Astrocyte (in vitro differentiated cells and primary cell): ENCODE data around the gene CDH13. TPM values are rescaled to one million over a fixed set of nuclear protein-coding genes. Genes with fewer than 3 reads are reported as not detected.

Source experiments
- DNase-seq: peaks from one replicate; pipeline ENCODE4 v3.0.0-alpha.2; 2010; ENCODE audit warnings: low read depth
- FAIRE-seq: peaks from 2 replicates; lab custom pipeline; 2011; peaks lifted over from hg19 to GRCh38; lab: Jason Lieb, UNC
- H2AFZ ChIP-seq: 2 replicates; pipeline ENCODE4 v1.6.0; 2012; ENCODE audit warnings: low read depth, low read length, inconsistent platforms
- H3K27ac ChIP-seq: 2 replicates; pipeline ENCODE4 v1.5.1; 2011; ENCODE audit warnings: low read depth, low read length, inconsistent platforms
- H3K27me3 ChIP-seq: 2 replicates; pipeline ENCODE4 v1.6.0; 2011; ENCODE audit warnings: low read length, inconsistent platforms; ENCODE audit not compliant: insufficient read depth
- H3K36me3 ChIP-seq: 2 replicates; pipeline ENCODE4 v1.5.1; 2011; ENCODE audit warnings: low read length, inconsistent platforms; ENCODE audit not compliant: insufficient read depth
- H3K4me1 ChIP-seq: 2 replicates; pipeline ENCODE4 v1.5.1; 2011; ENCODE audit warnings: low read length, inconsistent platforms; ENCODE audit not compliant: insufficient read depth
- H3K4me2 ChIP-seq: 2 replicates; pipeline ENCODE4 v1.6.0; 2012; ENCODE audit warnings: low read length, inconsistent platforms
- H3K4me3 ChIP-seq: 2 replicates; pipeline ENCODE4 v1.5.1; 2011; ENCODE audit warnings: low read depth, mild to moderate bottlenecking, low read length, inconsistent platforms; ENCODE audit not compliant: insufficient read depth
- H3K79me2 ChIP-seq: 2 replicates; pipeline ENCODE4 v1.6.0; 2012; ENCODE audit warnings: mild to moderate bottlenecking, low read length, inconsistent platforms; ENCODE audit not compliant: insufficient read depth
- H3K9ac ChIP-seq: 2 replicates; pipeline ENCODE4 v1.6.0; 2012; ENCODE audit warnings: mild to moderate bottlenecking, low read length, inconsistent platforms
- H3K9me3 ChIP-seq: 2 replicates; pipeline ENCODE4 v1.5.1; 2012; ENCODE audit warnings: low read depth, mild to moderate bottlenecking, low read length, inconsistent platforms; ENCODE audit not compliant: insufficient read depth
- H4K20me1 ChIP-seq: 2 replicates; pipeline ENCODE4 v1.6.0; 2012; ENCODE audit warnings: low read length, inconsistent platforms; ENCODE audit not compliant: insufficient read depth
- H3K27ac Mint-ChIP-seq: one replicate; pipeline ENCODE4 v1.8.0; 2021; ENCODE audit warnings: mild to moderate bottlenecking, mixed read lengths; ENCODE audit not compliant: unreplicated experiment
- H3K27me3 Mint-ChIP-seq: one replicate; pipeline ENCODE4 v1.8.0; 2021; ENCODE audit warnings: low read depth, mixed read lengths; ENCODE audit not compliant: unreplicated experiment
- H3K36me3 Mint-ChIP-seq: one replicate; pipeline ENCODE4 v1.8.0; 2021; ENCODE audit warnings: low read depth, mixed read lengths; ENCODE audit not compliant: unreplicated experiment
- H3K4me1 Mint-ChIP-seq: one replicate; pipeline ENCODE4 v1.8.0; 2021; ENCODE audit warnings: low read depth, mixed read lengths; ENCODE audit not compliant: unreplicated experiment
- H3K4me3 Mint-ChIP-seq: one replicate; pipeline ENCODE4 v1.8.0; 2021; ENCODE audit warnings: mild to moderate bottlenecking, moderate library complexity, mixed read lengths; ENCODE audit not compliant: unreplicated experiment
- H3K9me3 Mint-ChIP-seq: one replicate; pipeline ENCODE4 v1.8.0; 2021; ENCODE audit warnings: mild to moderate bottlenecking, mixed read lengths; ENCODE audit not compliant: unreplicated experiment
- EZH2 ChIP-seq: IDR thresholded peaks from 2 replicates; pipeline ENCODE4 v1.6.1; 2012; ENCODE audit warnings: mild to moderate bottlenecking, low read length, inconsistent platforms; ENCODE audit not compliant: insufficient read depth
- total RNA-seq: library from RNA; stranded (reverse); gene quantifications from 2 replicates; pipeline ENCODE4 v1.2.1, GENCODE V29; 2021
- TF ChIP-seq, protein P1 (sequence below): IDR thresholded peaks from 2 replicates; pipeline ENCODE4 v1.5.1; 2011; ENCODE audit warnings: low read depth, mild to moderate bottlenecking, inconsistent platforms, low read length, moderate library complexity; ENCODE audit not compliant: insufficient read depth

Gene CDH13
- total RNA-seq, 1 donor from 2014 or later, result 41.7 TPM

DNA sequence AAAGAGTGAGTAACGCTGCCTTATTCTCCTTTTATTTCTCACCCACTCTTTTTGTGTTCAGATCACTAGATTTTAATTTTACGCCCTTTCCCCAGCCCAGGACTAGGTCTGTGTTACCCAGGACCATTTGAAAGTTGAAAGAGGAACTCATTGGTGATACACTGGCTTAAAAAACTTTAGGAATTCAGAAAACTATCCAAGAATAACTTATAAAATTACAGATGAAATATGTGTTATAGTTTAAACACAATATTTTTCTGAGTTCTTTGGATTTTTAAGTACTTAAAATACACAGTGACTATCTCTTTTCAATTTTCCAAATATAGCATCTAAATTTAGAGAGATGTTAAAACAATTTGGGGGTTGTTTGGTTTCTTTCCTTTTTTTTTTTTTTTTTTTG, 385.2 kb downstream of the CDH13 start:
- no peak overlapping the region for H3K4me3 ChIP-seq
- no peaks in the 10 kb centered on the region for H3K27me3 ChIP-seq
- no peaks in the 10 kb centered on the region for H4K20me1 ChIP-seq
- FAIRE-seq, result no peak
- no peaks in the 10 kb centered on the region for H3K4me1 ChIP-seq
- H3K9me3 ChIP-seq, result no peaks in the 10 kb centered on the region
- Mint-ChIP-seq H3K4me3 (no peak overlapping the region), H3K4me1 (peaks cover 2% of the 10 kb centered on the region), H3K27me3 (no peaks in the 10 kb centered on the region), H3K27ac (no peak overlapping the region), H3K9me3 (no peaks in the 10 kb centered on the region), H3K36me3 (no peaks in the 10 kb centered on the region)
- no peak for DNase-seq
- H3K9ac ChIP-seq, result no peak overlapping the region
- H3K79me2 ChIP-seq, result no peaks in the 10 kb centered on the region
- no peak for TF ChIP-seq EZH2
- TF ChIP-seq, protein P1, sequence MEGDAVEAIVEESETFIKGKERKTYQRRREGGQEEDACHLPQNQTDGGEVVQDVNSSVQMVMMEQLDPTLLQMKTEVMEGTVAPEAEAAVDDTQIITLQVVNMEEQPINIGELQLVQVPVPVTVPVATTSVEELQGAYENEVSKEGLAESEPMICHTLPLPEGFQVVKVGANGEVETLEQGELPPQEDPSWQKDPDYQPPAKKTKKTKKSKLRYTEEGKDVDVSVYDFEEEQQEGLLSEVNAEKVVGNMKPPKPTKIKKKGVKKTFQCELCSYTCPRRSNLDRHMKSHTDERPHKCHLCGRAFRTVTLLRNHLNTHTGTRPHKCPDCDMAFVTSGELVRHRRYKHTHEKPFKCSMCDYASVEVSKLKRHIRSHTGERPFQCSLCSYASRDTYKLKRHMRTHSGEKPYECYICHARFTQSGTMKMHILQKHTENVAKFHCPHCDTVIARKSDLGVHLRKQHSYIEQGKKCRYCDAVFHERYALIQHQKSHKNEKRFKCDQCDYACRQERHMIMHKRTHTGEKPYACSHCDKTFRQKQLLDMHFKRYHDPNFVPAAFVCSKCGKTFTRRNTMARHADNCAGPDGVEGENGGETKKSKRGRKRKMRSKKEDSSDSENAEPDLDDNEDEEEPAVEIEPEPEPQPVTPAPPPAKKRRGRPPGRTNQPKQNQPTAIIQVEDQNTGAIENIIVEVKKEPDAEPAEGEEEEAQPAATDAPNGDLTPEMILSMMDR, result no peak
- H3K27ac ChIP-seq, result no peak overlapping the region
- H3K36me3 ChIP-seq, result no peaks in the 10 kb centered on the region
- no peak overlapping the region for H2AFZ ChIP-seq
- H3K4me2 ChIP-seq, result no peak overlapping the region

DNA sequence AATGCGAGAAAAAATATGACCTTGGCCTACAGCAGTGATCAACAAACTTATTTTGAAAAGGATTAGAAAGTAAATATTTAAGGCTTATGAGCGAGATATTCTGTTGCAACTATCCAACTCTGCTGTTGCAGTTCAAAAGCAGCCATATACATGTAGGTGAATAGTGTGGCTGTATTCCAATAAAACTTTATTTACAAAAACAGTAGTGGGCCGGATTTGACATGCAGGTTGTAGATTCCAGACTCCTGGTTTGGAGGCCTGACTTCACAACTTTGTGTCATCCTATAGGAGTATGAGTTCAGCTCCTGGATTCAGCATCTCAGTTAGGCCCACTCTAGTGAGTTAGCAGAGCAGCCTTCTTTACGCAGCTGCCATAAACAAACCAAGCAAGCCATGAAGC, 386.3 kb downstream of the CDH13 start:
- DNase-seq (no peak), FAIRE-seq (no peak)
- peaks cover 2% of the 10 kb centered on the region for H3K4me1 Mint-ChIP-seq
- H3K4me3 Mint-ChIP-seq, result no peak overlapping the region
- Histone ChIP-seq H3K4me3 (no peak overlapping the region), H3K9me3 (no peaks in the 10 kb centered on the region), H4K20me1 (no peaks in the 10 kb centered on the region), H3K4me1 (no peaks in the 10 kb centered on the region), H2AFZ (no peak overlapping the region), H3K27ac (no peak overlapping the region), H3K36me3 (no peaks in the 10 kb centered on the region), H3K9ac (no peak overlapping the region), H3K4me2 (no peak overlapping the region), H3K27me3 (no peaks in the 10 kb centered on the region), H3K79me2 (no peaks in the 10 kb centered on the region)
- no peak overlapping the region for H3K27ac Mint-ChIP-seq
- no peaks in the 10 kb centered on the region for H3K9me3 Mint-ChIP-seq
- H3K36me3 Mint-ChIP-seq, result no peaks in the 10 kb centered on the region
- no peaks in the 10 kb centered on the region for H3K27me3 Mint-ChIP-seq
- no peak for TF ChIP-seq EZH2
- TF ChIP-seq, protein P1, result no peak

GRCh38 chr16:83019963-83020362, 393.2 kb downstream of the CDH13 start:
- FAIRE-seq (no peak), DNase-seq (no peak)
- Mint-ChIP-seq H3K9me3 (no peaks in the 10 kb centered on the region), H3K27me3 (no peaks in the 10 kb centered on the region), H3K27ac (no peak overlapping the region), H3K36me3 (no peaks in the 10 kb centered on the region), H3K4me3 (no peak overlapping the region), H3K4me1 (no peaks in the 10 kb centered on the region)
- TF ChIP-seq EZH2, result no peak
- TF ChIP-seq, protein P1, result no peak
- Histone ChIP-seq H3K4me2 (no peak overlapping the region), H3K9ac (no peak overlapping the region), H3K27me3 (no peaks in the 10 kb centered on the region), H3K9me3 (no peaks in the 10 kb centered on the region), H3K36me3 (no peaks in the 10 kb centered on the region), H3K79me2 (no peaks in the 10 kb centered on the region), H3K4me1 (no peaks in the 10 kb centered on the region), H3K27ac (no peak overlapping the region), H4K20me1 (no peaks in the 10 kb centered on the region), H3K4me3 (no peak overlapping the region), H2AFZ (no peak overlapping the region)
